ENCODE measurements around the gene NDUFS1. TPM values are rescaled to one million over a fixed set of nuclear protein-coding genes. Genes with fewer than 3 reads are reported as not detected.
"Not testable (repeated sequence)": the region's sequence is repeated elsewhere in the genome, so short reads cannot be mapped to it uniquely, and the experiment has no call there.

Gene NDUFS1
- 100 to 1,000 TPM; 364 to 670 (median 572) TPM for total RNA-seq
- 10 to 100 TPM; 53.8 to 97.1 TPM for polyA plus RNA-seq
- long read RNA-seq, donor 1, full-length matches to known transcripts, result 439 of 507 reads
- long read RNA-seq, donor 1, partial matches to known transcripts, result 31 of 507 reads
- long read RNA-seq, donor 1, other reads (novel, unspliced or antisense), result 37 of 507 reads
- long read RNA-seq, donor 2, full-length matches to known transcripts, result 681 of 765 reads
- long read RNA-seq, donor 2, partial matches to known transcripts, result 30 of 765 reads
- long read RNA-seq, donor 2, other reads (novel, unspliced or antisense), result 54 of 765 reads
- long read RNA-seq, donor 3, full-length matches to known transcripts, result 691 of 866 reads
- long read RNA-seq, donor 3, partial matches to known transcripts, result 110 of 866 reads
- long read RNA-seq, donor 3, other reads (novel, unspliced or antisense), result 65 of 866 reads

DNA sequence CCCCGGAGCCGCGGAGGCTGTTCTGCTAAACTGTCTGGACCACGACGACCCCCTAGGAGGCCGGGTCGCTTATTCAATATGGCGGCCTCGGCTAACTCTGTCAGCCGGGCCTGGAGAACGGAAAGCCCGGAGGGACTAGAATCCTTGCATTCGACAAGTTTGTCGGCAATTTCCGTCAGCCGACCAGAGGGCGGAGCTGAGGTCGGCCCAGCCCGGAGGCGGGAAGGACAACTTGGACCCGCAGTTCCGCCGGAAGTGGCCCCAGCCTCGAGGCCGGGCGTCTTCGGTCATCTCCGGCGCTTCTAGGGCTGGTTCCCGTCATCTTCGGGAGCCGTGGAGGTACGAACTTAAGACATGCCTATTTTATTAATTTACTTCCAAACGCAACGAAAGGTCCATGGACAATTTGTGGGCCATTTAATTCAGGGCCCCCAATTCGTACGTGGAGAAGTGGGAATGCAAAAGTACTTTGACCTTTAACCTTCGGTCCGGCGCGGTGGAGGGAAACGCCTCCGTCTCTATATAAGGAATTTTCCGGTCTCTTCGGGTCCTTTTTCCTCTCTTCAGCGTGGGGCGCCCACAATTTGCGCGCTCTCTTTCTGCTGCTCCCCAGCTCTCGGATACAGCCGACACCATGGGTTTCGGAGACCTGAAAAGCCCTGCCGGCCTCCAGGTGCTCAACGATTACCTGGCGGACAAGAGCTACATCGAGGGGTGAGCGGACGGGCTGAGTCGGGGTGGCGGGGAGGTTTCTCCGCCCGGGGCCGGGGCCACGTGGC lies at the start of gene NDUFS1, which contains the start of gene EEF1B2:
TSS of gene NDUFS1 (minus strand) at position 99 of the 779 bp plus-strand sequence. CDS start 5,766 bp downstream, outside the sequence.
TSS of gene EEF1B2 (plus strand) at position 550 of the 779 bp plus-strand sequence. CDS start at position 635, 85 bp downstream.
- peaks cover 15 to 50% (median 39%) of the 10 kb centered on the region in 9 donors for H3K4me1 ChIP-seq

DNA sequence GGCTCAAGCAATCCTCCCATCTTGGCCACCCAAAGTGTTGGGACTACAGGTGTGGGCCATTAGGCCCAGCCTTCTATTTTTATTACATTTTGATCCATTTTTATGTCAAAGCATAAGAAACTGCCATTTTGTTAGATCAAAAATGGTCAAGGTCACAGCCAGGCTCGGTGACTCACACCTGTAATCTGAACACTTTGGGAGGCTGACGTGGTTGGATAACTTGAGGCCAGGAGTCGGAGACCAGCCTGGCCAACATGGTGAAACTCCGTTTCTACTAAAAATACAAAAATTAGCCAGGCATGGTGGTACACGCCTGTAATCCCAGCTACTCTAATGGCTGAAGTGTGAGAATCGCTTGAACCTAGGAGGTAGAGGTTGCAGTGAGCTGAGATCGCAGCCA lies 49.7 kb upstream of the NDUFS1 start:
- WGBS, 2 donors, result 88 to 94% methylated on average over 7 of the region's 7 CpGs
- no peak for DNase-seq
- Histone ChIP-seq H3K4me3 (no peak overlapping the region), H3K27ac (no peak overlapping the region), H3K27me3 (no peaks in the 10 kb centered on the region), H3K9me3 (no peaks in the 10 kb centered on the region), H3K4me1 (peaks cover 0 to 10% (median 0%) of the 10 kb centered on the region in 9 donors), H3K36me3 (no peaks in the 10 kb centered on the region)
- ATAC-seq, result no peak
- TF ChIP-seq, protein P1, sequence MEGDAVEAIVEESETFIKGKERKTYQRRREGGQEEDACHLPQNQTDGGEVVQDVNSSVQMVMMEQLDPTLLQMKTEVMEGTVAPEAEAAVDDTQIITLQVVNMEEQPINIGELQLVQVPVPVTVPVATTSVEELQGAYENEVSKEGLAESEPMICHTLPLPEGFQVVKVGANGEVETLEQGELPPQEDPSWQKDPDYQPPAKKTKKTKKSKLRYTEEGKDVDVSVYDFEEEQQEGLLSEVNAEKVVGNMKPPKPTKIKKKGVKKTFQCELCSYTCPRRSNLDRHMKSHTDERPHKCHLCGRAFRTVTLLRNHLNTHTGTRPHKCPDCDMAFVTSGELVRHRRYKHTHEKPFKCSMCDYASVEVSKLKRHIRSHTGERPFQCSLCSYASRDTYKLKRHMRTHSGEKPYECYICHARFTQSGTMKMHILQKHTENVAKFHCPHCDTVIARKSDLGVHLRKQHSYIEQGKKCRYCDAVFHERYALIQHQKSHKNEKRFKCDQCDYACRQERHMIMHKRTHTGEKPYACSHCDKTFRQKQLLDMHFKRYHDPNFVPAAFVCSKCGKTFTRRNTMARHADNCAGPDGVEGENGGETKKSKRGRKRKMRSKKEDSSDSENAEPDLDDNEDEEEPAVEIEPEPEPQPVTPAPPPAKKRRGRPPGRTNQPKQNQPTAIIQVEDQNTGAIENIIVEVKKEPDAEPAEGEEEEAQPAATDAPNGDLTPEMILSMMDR (IDR thresholded peaks at IDR 0.05), result no peak
- intact Hi-C loops (cut with DNase I), result no loop called here

More for the DNA sequence above, at the start of gene NDUFS1, which contains the start of gene EEF1B2:
- peak within 1 kb of the TSS; percentile 86 to 98 (median 94) for H3K27ac ChIP-seq
- H3K4me3 ChIP-seq, result peak within 1 kb of the TSS; percentile 67 to 93 (median 80)
- H3K27me3 ChIP-seq, result no peaks in the 10 kb centered on the region
- H3K36me3 ChIP-seq, result peaks cover 0 to 54% (median 15%) of the 10 kb centered on the region in 9 donors
- WGBS, 2 donors, result 0 to 1% methylated on average over 64 of the region's 64 CpGs
- TF ChIP-seq, protein P1 (IDR thresholded peaks at IDR 0.05), result no peak
- intact Hi-C loops (cut with DNase I), result loop anchor here in 7 of 10 donors (2.0 to 10.0 kb wide), 9 partner anchors 67 to 288 kb away; partner anchors contain the start of genes INO80D (in 4 of the 7) and ADAM23 (in 1 of the 7)
- no peaks in the 10 kb centered on the region for H3K9me3 ChIP-seq
- DNase-seq (peak; percentile 96 to 98), ATAC-seq (peak; percentile 95 to 98 (median 97))

DNA sequence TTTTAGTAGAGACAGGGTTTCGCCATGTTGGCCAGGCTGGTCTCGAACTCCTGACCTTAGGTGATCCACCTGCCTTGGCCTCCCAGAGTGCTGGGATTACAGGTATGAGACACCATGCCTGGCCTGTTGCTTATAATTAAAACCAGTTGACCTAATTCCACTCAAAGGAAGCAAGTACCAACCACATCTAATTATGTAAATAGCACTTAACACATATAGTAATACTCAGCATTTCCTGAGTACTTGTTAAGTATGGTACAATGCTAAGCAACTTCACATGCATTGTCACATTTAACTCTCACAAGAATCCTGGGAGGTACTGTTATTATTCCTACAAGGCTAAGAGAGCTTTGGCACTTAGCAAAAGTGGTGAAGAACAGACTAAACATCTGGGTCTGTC lies 48.1 kb upstream of the NDUFS1 start:
- 92 to 100% methylated on average over 2 of the region's 2 CpGs for WGBS, 2 donors
- H3K9me3 ChIP-seq; H3K27me3 ChIP-seq; H3K36me3 ChIP-seq; H3K27ac ChIP-seq; DNase-seq; ATAC-seq; H3K4me3 ChIP-seq; H3K4me1 ChIP-seq; intact Hi-C loops (cut with DNase I): not testable (repeated sequence)

DNA sequence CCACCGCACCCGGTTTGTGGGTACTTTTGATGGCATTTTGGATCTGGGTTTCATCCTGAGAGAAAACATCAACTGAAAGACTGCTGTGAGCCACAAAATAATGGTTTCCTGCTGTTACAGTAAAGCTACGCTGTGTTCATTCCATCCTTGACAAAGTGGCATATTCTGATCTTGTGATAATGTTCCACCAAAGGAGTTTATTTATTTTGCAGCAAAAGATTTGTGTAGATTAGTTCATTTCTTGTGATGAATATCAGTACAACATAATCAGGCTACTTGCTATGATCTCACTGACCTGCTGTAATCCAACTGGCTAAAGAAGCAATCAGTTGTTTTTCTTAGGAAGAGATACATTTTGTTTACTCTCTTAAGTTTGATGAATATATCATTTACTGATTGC lies 45.5 kb upstream of the NDUFS1 start:
- intact Hi-C loops (cut with DNase I), result no loop called here
- no peak overlapping the region for H3K4me3 ChIP-seq
- H3K9me3 ChIP-seq, result no peaks in the 10 kb centered on the region
- H3K36me3 ChIP-seq, result no peaks in the 10 kb centered on the region
- no peaks in the 10 kb centered on the region for H3K4me1 ChIP-seq
- TF ChIP-seq, protein P1 (IDR thresholded peaks at IDR 0.05), result no peak
- ATAC-seq, result no peak
- no peak overlapping the region for H3K27ac ChIP-seq
- peaks cover 0 to under 1% (median 0%) of the 10 kb centered on the region in 7 donors for H3K27me3 ChIP-seq
- WGBS, 2 donors, result 55 to 92% methylated on average over 3 of the region's 3 CpGs
- no peak for DNase-seq

Measured in heart right ventricle (tissue), 16 donors.